HG03108 (cell line): ENCODE data around the gene DYRK3.

ENCODE experiments used
- ATAC-seq: cut with Tn5 transposase; IDR thresholded peaks from one replicate; pipeline ENCODE4 v1.9.1; 2021; ENCODE audit warnings: moderate library complexity; ENCODE audit not compliant: unreplicated experiment

Gene DYRK3

DNA sequence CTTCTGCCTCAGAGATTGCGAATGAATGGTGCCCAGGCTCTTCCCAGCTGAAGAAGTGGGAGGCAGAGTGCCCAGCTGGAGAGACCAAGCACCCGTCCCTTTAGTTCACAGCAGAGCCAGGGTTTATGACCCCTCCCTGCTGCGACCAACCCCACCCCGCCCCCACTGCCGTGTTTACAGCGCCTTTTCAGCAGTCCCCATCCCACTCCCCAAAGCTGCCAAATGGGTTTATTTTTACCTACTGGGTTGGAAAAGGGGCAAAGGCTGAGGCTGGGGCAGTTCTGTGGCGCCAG is 23.6 kb downstream of the DYRK3 start:
- ATAC-seq: no peak

DNA sequence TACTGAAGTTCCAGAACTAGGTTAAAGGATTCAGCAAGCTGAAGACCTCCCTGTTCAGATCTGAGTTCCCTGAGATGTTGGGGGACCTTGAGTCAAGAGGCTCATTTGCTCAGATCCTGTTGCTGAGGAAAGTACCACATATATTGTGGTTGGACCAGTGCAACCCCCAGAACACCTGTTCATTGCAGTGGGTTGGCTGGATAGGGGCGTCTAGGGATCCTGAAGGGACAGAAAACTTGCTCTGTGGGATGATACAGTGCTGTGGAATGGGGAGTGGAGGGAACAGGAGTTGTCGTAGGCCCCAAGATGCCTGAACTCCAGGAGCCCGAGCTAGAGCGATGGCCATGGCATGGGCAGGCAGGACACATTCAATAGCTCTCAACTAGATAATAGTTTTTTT is 24.8 kb downstream of the DYRK3 start:
- ATAC-seq: no peak

DNA sequence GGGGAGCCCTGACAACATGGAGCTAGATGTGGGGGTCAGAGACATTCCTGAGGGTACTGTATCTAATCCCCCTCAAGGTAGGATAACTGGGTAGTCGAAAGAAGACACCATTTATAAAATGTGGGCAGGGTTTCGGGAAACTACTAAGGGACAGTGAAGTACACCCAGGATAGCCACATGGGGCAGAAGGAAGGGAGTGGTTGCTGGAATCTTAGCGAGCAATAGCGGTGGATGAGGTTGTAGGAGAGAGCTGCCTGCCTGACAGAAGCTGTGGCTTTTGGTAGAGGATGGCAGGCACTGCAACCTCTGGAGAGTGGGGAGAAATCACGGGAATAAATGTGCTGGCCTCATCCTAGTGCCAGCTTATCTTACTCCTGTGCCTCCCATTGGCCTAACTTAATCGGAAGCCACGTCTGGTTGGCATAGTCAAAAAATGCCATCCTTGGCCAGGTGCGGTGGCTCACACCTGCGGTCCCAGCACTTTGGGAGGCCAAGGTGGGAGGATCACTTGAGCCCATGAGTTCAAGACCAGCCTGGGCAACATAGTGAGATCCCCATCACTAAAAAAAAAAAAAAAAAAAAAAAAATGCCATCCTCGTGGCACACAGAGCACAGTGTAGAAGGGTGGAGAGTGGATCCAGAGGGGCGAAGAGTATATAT is 26.0 kb downstream of the DYRK3 start:
- no peak for ATAC-seq

DNA sequence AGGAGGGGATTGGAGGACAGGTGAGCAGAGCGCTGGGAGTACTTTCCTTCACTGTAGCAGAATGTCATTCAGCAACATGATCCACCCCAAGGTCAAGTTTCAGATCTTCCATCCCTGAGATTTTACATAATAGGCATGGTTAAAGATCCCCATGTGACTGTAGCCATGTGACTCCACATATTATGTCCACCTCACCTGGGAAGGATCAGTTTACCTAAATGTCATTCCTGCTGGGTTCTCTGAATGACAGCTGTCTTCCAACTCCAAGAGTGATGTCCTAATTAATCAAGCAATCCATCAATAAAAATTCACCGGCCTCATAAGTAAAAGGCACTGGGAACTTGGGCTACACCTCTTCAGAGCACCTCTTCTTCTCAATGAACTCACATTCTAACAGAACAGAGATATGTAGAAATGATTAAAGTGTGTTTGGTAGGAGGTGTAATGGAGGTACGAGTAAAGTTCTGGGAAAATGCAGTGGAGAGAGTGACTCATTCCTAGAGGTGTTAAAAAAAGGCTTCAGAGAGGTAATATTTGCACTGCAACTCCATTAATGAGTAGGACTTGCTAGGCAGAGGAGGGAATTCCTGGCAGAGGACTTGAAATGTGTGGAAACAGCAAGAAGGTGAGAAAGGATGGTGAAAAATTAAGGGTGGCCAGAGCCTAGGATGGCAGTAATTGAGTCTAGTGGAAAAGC is 27.2 kb downstream of the DYRK3 start:
- no peak for ATAC-seq

DNA sequence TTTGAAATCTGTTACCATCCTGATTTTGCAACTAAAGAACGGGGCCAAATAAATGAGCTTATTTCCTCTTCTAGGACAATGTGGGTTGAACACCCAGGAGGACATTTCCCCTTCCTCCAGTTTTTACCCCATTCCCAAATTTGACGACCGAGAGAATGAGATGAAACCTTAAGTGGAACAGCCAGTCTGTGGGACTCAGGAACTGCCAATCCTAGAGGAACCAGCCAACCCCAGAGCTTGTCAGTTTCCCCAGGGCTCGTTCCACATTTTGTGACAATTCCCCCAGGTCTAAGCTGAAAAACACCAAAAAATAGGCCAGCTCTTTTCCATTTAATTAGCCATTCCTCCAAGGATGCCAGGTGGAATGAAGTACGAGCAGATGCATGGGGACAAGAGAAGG is 28.0 kb downstream of the DYRK3 start:
- no peak for ATAC-seq

DNA sequence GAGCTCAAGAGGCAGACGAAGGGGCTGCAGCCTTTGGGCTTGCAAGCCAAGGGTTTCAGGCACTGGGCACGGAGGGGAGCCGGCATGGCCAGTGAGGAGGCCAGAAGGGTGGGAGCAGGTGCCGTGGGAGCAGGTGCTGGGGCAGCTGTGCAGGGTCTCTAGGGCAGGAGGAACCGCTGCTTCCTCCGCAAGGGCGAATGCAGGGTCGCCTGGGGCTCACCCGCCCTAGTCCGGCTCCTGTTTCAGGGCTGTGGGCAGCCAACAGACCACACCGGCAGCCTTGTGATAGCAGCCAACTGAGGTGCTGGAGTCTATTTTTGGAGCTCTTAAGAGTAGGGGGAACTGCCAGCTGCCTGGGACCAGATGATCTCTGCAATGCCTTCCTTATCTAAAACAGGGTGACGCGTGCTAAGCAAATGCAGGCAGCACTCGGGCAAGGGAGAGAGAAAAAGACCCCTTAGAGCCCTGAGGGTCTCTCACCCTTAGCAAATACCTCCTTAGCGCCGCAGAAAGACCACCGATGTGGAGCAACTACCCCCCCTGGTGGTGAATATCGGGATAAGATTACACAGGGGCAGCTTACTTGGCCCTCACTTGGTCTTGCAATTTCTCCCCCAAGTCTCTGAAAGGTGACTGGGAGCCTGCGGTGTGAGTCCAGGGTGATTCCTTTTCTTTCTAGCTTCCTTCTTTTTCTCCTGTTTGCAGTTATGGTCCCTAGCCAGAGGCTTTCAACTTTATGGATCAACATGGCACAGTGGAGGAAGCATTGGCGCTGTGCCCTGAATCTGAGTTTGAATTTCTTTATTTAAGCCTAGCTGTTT is 28.7 kb downstream of the DYRK3 start:
- peak; percentile 50 for ATAC-seq

DNA sequence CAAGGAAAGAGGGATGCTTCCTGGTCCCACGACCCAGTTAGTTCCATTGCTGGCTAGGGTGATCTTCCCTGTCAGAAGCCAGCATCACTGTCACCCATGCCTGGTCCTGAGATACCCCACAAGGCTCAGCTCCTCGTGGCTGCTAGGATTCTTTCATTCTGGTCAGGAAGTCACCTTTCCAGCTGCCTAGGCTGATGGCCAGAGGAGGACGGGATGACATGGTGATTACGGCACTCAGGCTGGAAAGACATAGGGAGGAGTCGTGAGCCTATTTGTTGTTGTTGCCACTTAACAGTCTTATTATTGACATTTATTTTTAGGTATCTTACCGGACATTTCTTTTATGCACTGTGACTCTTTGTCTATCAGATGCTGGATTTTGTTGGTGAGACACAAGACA is 29.4 kb downstream of the DYRK3 start:
- ATAC-seq: no peak

DNA sequence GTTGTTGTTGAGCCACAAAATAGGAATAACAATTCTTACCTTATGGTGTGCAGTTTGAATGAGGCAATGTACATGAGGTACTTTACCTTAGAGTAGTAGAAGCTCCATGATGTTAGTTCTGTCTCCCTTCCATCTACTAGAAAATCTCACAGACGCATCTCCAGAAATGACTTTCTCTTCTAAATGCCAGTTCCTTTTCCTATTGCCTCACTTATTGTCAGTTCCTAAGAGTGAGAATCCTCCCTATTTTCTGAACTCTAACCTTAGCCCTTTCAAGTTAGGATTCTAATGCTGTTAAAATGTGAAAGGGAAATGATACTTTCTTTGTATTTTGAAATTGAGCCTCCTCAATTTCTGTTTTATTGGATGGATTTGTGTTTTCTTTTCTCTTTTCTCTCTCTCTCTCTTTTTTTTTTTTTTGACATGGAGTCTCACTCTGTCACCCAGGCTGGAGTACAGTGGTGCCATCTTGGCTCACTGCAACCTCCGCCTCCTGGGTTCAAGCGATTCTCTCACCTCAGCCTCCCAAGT is 30.8 kb downstream of the DYRK3 start:
- ATAC-seq: no peak

DNA sequence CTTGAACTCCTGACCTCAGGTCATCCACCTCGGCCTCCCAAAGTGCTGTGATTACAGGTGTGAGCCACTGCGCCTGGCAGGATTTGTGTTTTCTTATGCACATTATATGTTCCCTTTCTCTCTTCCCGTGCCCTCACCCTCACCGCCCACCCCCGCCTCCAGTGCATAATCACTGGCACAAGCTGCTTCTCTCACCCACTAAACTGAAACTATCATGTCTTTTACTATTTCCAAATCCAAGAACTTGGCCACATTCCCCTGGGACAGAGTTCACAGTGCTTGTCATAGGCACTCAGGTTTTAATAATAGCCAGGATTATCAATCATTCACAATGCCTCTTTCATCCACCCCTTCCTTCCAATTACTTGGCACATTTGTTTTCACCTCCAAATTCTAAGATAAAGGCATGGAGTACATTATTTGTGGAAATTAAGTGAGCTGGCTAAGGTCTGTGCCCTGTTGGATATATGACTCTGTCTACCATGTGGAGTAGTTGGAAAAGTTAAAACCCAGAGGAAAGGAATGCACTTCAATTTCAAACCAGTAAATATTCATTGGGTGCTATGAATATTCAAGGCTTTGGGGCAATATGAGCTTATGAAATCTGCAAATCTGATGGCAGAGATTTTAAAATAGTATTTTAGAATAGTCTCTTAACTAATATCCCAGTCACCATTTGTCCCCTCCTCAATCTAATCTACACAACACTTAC is 31.8 kb downstream of the DYRK3 start:
- no peak for ATAC-seq

DNA sequence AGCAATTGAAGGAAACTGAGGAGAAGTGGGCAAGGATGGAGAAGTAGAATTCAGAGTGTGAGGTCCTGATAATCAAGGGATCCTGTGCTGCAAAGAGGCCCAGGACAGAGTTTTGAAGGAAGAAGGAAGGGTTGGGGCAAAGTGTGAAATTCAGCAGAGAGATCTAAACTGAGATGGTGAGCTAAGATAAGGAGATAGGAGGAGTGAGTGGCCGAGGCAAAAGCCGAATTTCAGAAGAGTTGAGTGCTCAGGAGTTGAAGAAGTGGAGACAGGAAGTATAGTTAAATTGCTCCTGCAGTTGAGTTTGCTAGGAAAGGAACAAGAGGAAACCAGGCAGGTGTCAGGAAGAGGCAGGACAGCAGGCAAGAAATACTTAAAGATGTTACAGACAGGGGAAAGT is 33.0 kb downstream of the DYRK3 start:
- ATAC-seq: no peak

DNA sequence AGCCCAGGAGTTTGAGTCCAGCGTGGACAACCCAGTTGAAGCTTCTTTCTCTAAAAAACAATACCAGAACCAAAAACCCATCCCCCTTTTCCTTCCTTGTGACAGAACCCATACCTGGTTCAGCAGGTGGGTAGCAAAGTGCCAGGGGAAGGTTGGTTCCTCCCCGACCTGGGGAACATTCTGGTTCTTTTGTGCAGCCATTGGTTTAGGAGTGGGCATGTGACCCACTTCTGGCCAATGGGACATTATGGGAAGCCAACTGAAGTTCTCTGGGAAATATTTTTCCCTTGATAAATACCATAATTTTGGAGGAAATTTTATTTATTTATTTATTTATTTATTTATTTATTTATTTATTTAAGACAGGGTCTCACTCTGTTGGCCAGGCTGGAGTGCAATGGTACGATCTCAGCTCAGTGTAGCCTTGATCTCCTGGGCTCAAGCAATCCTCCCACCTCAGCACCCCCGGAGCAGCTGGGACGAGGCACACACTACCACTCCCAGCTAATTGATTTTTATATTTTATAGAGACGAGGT is 33.6 kb downstream of the DYRK3 start:
- ATAC-seq: no peak

DNA sequence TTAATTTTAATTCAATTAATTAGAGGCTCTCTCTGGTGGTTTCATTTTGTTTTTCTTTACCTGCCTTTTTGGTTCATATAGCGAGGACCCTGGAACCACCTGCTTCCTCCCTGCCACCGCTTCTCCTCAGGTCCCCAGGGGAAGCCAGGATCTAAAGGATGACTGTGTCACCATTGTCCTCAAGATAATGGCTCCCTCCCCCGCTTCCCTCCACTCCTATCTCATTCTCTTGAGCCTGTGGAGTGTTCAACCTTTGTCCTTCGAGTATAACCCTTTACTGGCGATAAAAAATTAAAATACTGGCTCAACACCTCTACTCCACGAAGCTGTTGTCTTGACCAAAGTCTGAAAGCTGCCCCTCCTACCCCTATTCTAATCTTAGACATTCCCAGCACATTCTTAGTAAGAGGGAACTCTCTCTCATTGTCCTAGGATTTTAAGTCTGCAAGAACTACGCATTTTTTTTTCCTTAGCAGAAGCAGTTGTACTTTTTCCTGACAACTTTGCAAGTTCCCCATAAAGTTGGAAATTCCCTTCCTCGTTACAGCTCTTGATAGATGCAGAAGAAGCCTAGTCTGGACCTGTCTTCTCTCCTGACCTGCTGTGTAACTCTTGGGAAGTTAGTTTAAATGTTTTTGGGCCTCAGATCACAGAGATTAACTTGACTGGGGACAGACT is 36.8 kb downstream of the DYRK3 start:
- no peak for ATAC-seq

DNA sequence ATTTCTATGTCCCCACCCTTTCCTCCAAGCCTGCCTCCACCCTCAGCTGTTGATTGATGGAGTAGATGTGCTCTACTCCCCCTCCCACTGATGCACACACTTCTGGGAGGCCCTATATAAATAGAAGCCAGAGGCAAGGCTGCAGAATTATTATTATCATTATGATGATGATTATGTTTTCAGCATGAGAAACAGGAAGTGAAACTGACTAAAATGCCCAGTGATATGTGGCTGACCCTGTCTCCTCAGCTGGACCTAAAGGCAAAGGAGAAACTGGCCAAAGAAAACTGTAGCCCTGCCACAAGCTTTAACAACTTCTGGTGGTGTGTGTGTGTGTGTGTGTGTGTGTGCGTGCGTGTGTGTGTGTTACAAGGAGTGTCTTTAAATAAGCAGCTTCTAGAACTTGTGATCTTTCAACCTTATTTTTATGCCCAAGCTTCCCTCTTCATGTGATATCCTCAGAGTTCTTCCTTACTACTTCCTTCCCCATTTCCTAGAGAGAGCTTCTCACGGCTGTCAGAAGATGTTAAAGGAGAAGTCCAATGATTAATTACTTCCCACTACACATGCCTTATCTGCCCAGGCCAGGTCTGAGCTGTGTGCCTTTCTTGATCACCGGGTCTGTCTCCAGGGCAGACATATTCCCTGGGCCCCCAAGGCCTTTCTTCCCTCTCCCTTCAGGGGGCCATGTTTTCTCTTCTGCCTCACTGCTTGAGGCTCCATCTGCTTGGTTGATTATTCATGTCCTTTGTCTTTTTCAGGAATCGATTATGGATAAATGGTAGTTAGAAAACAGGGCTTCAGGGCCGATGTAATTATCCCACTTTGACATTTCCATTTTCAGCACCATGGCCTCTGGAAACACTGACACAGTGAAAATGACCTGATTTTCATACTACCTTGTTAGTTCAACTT is 37.8 kb downstream of the DYRK3 start:
- ATAC-seq: no peak

DNA sequence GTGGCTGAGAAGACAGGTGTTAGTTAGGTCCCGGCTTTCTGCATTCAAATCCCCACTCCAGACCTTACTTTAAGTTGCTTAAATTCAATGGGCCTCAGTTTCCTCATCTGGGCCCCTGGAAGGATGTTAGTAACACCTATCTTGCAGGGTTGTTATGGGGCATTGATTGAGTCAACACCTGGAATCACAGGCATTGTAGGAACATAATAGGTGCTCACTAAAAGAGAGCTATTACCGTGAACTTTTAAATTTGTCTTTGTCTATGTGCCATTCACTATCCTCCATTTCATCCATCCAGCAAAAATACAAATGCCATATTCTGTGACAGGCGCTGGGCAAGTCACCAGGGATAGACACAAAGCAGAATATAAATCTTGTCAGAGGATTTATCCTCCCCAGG is 38.9 kb downstream of the DYRK3 start:
- ATAC-seq: no peak

DNA sequence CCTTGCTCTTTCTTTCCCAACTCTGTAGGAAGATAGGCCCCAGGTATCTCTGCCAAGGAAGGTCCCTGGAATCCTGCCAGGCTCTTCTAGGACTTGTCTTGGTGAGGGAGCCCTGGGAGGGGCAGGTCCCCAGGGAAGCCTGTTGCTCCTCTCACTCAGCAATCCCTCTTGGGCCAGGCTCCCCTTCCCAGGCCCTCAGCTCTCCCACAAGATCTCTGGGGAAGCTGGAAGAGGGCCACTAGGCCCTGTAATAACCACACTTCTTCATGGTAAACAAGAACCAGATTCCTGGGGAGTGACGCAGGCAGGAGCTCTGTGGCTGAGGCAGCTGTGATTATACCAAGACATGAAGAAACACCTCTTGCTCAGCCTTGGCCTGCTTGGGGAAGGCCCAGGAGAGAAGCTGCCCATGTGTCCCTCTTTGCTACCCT is 39.4 kb downstream of the DYRK3 start:
- no peak for ATAC-seq

DNA sequence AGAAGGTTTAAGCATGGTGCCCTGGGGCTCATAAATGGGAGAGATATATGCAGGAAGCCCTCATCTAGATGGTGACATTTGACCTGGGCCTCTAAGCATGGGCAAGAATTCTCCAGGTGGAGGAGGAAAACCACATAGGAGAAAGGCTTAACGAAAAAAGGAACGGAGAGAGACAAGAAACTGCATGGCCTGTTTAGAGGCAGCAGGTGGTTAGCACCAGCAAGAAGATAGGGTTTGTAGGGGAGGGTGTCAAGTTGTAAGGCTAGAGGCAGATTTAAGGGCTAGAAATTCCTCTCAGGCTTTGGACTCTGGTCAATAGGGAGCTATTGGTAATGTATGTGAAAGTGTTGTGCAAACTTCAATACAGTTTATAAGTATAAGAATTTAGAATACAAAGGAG is 41.2 kb downstream of the DYRK3 start:
- ATAC-seq: no peak

DNA sequence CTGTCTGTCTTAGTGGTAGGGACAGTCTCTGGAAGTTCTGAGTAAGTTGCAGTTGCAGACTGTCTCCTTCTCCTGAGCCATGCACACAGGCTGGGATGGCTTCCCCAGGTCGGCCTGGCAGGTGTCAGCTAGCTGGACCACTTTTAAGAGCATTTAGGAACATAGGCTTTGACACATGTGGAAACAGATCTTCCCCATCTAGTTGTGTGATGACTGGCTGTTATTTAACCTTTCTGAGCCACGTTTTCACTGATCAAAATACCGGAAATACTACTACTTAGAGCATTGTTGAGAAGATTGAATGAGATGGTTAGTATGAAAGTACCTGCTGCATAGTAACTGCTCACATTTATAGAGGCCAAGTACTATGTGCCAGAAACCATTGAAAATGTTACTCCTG is 43.2 kb downstream of the DYRK3 start:
- no peak for ATAC-seq

DNA sequence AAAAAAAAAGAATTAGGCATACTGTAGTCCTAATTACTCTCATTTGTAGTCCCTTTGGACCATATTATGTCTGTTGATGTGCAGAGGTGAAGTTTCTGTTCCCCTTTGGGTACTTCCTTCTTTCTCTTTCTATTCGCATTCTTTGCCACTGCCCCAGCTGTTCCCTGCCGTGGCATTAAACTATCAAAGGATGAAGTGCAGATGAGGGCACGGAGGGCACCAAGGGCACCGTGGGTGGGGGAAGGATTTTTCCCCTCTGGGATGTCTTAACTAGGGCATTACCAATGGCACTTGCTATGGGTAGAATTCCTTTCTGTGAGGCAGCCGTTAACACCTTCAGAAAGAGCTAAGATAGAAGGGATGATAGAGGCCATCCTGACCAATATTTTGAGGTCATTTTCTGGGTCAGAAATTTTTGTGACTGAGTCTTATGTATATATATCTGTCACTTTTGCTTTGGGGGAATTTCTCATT is 44.4 kb downstream of the DYRK3 start:
- peak; percentile 73 for ATAC-seq

DNA sequence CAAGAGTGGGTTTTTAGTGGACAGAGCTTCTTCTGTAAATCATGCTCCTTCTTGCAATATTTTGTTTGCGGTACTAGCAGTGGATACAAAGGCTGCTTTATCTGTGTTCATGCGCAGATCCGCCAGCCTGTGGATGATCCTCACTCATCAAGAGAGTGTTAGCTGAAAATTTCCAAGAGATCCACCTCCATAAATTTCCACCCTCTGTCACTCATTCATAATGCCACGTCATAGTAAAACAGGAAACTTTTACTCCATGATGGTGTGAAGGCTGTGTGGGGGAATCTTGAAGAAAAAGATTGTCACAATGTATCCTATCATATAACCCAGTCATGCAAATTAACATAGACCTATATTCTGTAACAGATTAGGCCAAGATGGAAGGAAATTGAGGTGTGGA is 44.9 kb downstream of the DYRK3 start:
- ATAC-seq: no peak
